Stimulated activated CD8-positive, alpha-beta memory T cell treated with anti-CD3 and anti-CD28 coated beads, Interleukin-12 subunit alpha, Interleukin-12 subunit beta, amount 100 ng/mL, for 4 hours (primary cell): ENCODE results near the gene PABPN1.

Source experiments
- DNase-seq: peaks from one replicate; pipeline ENCODE4 v3.0.0-alpha.2; 2020; ENCODE audit warnings: low read depth

PABPN1 gene

GRCh38 chr14:23326491-23327332 is 5.5 kb downstream of the PABPN1 start:
- DNase-seq = no peak

GRCh38 chr14:23327947-23328744 is 6.9 kb downstream of the PABPN1 start:
- DNase-seq = peak; percentile 23

- DNase-seq = no peak
Observed at GRCh38 chr14:23335623-23336022, 14.4 kb downstream of the PABPN1 start.

- no peak for DNase-seq
Observed at GRCh38 chr14:23339506-23340268, 18.4 kb downstream of the PABPN1 start.

GRCh38 chr14:23344481-23344880 is 23.2 kb downstream of the PABPN1 start:
- DNase-seq = no peak

GRCh38 chr14:23345987-23346692 is 24.9 kb downstream of the PABPN1 start:
- no peak for DNase-seq

GRCh38 chr14:23346693-23347405 is 25.6 kb downstream of the PABPN1 start:
- no peak for DNase-seq

GRCh38 chr14:23347406-23348296 is 26.4 kb downstream of the PABPN1 start:
- DNase-seq = no peak

- DNase-seq = no peak
Observed at GRCh38 chr14:23348297-23348655, 27.0 kb downstream of the PABPN1 start.

- DNase-seq = no peak
Observed at GRCh38 chr14:23349156-23349845, 28.0 kb downstream of the PABPN1 start.

- DNase-seq = no peak
Observed at GRCh38 chr14:23351681-23352505, 30.6 kb downstream of the PABPN1 start.

- peak; percentile 27 for DNase-seq
Observed at GRCh38 chr14:23352506-23353432, 31.5 kb downstream of the PABPN1 start, which contains the start of gene SLC22A17. SLC22A17 (minus strand) TSS chr14:23352887.

- DNase-seq = no peak
Observed at GRCh38 chr14:23353433-23353780, 32.1 kb downstream of the PABPN1 start.

GRCh38 chr14:23354990-23355389 is 33.7 kb downstream of the PABPN1 start:
- no peak for DNase-seq

GRCh38 chr14:23355871-23356435 is 34.7 kb downstream of the PABPN1 start:
- DNase-seq = no peak

GRCh38 chr14:23356662-23357061 is 35.4 kb downstream of the PABPN1 start:
- DNase-seq = no peak

GRCh38 chr14:23357261-23357660 is 36.0 kb downstream of the PABPN1 start:
- no peak for DNase-seq
